Adrenal gland (tissue), 12 donors: ENCODE measurements around the gene NCKAP5. TPM values are rescaled to one million over a fixed set of nuclear protein-coding genes. Genes with fewer than 3 reads are reported as not detected.

Experiments used
- DNase-seq, 7 donors: peaks; one replicate each; pipeline ENCODE4 v3.0.0-alpha.2; 2019 to 2020
- H3K27ac ChIP-seq, 5 donors: fragments of 200-600 bp; sonication (generic) in 4 of 5; 1 replicate in 3 of 5; 2 replicates in 2 of 5; pipeline versions ENCODE4 v1.5.1 to v1.8.0; 2016 to 2020; ENCODE audit warnings: mild to moderate bottlenecking in 1 of 5
- H3K27me3 ChIP-seq: fragments of 200-600 bp; 2 replicates; pipeline ENCODE4 v1.8.0; 2021
- H3K36me3 ChIP-seq, 2 donors: fragments of 200-600 bp; replicated peaks in 1 of 2; 1 replicate in 1 of 2; 2 replicates in 1 of 2; pipeline versions ENCODE4 v1.5.1 to v1.8.0; 2018 to 2022
- H3K4me1 ChIP-seq, 2 donors: fragments of 200-600 bp; replicated peaks in 1 of 2; 1 replicate in 1 of 2; 2 replicates in 1 of 2; pipeline versions ENCODE4 v1.5.1 to v1.8.0; 2018 to 2021
- H3K4me3 ChIP-seq, 4 donors: fragments of 200-600 bp; sonication (generic) in 3 of 4; one replicate each; pipeline ENCODE4 v1.5.1; 2016 to 2018
- H3K9me3 ChIP-seq, 3 donors: fragments of 200-600 bp; sonication (generic) in 1 of 3; replicated peaks in 1 of 3; 1 replicate in 2 of 3; 2 replicates in 1 of 3; pipeline versions ENCODE4 v1.5.1 to v1.8.0; 2016 to 2021
- POLR2A ChIP-seq, 2 donors: fragments of 450-650 bp; IDR thresholded peaks; one replicate each; pipeline ENCODE4 v1.6.1; 2017; ENCODE audit warnings: antibody characterized with exemption in 2 of 2, mild to moderate bottlenecking in 2 of 2, moderate library complexity in 1 of 2
- WGBS, 4 donors: extraction: QIAGEN DNeasy Blood & Tissue Kit in 2 of 4; methylation state at CpG; one replicate each; pipeline versions ENCODE4 v1.1.5 to v1.1.7; 2013 to 2017; 5-methylcytosine and 5-hydroxymethylcytosine counted together
- intact Hi-C, 2 donors: fragments of 100-400 bp; cut with DNase I; formaldehyde crosslinking; loops; one replicate each; pipeline versions ENCODE4 v1.14.1 to v1.15.0; 2022 to 2023
- polyA plus RNA-seq, 3 donors: library from polyadenylated mRNA; stranded (reverse); fragments of 200-250 nt in 2 of 3; fragments of 350-450 nt in 1 of 3; fragmentation: Illumina TruSeq in 1 of 3; extraction: RNeasy Lipid Tissue Mini Kit (QIAGEN cat#74804) in 1 of 3; gene quantifications; one replicate each; pipeline ENCODE4 v1.2.3, GENCODE V29; 2013 to 2014
- total RNA-seq, 9 donors: library from RNA; depleted of rRNA in 4 of 9; stranded (reverse); fragments of >200 nt in 4 of 9; fragments of 120-200 nt in 1 of 9; fragmentation: NEBNext Ultra II Directional in 1 of 9; extraction: Animal tissue kit (Norgen Biotek cat#: 25700) in 1 of 9; gene quantifications; one replicate each; pipeline versions ENCODE4 v1.1.0 to v1.2.4, GENCODE V29; 2013 to 2023
- TF ChIP-seq, protein P1 (sequence below), 6 experiments: fragments of 450-650 bp in 4 of 6; fragments of 200-600 bp in 2 of 6; sonication (generic) in 1 of 6; IDR thresholded peaks; 1 replicate in 5 of 6; 2 replicates in 1 of 6; pipeline versions ENCODE4 v1.5.1 to v1.8.0; 2016 to 2021; ENCODE audit warnings: antibody characterized with exemption in 6 of 6, mild to moderate bottlenecking in 2 of 6, moderate library complexity in 1 of 6
- donor health status: healthy with polysubstance abuse.
- donor health status: Bipolar disorder and iron deficiency.
- donor health status: DM: yes; HTN: yes; CAD: no.
- donor health status: DM: no; HTN: no; CAD: no.
- donor health status: DM: no; HTN: no; CAD: no.
- donor health status: DM: yes; HTN: yes; CAD: no.

The NCKAP5 gene
- total and polyA plus RNA-seq, 12 donors, result 0.06 to 3.1 (median 1.1) TPM

GRCh38 chr2:133271105-133271504 lies 297.2 kb downstream of the NCKAP5 start:
- TF ChIP-seq POLR2A (IDR thresholded peaks at IDR 0.05), result no peak
- TF ChIP-seq, protein P1, sequence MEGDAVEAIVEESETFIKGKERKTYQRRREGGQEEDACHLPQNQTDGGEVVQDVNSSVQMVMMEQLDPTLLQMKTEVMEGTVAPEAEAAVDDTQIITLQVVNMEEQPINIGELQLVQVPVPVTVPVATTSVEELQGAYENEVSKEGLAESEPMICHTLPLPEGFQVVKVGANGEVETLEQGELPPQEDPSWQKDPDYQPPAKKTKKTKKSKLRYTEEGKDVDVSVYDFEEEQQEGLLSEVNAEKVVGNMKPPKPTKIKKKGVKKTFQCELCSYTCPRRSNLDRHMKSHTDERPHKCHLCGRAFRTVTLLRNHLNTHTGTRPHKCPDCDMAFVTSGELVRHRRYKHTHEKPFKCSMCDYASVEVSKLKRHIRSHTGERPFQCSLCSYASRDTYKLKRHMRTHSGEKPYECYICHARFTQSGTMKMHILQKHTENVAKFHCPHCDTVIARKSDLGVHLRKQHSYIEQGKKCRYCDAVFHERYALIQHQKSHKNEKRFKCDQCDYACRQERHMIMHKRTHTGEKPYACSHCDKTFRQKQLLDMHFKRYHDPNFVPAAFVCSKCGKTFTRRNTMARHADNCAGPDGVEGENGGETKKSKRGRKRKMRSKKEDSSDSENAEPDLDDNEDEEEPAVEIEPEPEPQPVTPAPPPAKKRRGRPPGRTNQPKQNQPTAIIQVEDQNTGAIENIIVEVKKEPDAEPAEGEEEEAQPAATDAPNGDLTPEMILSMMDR (IDR thresholded peaks at IDR 0.05), result no peak
- Histone ChIP-seq H3K27me3 (no peaks in the 10 kb centered on the region), H3K27ac (no peak overlapping the region), H3K4me1 (no peaks in the 10 kb centered on the region), H3K9me3 (no peaks in the 10 kb centered on the region), H3K4me3 (no peak overlapping the region), H3K36me3 (no peaks in the 10 kb centered on the region)
- DNase-seq, result no peak
- intact Hi-C loops, result no loop called here
- 65 to 82% (median 78%) methylated on average over 4 of the region's 4 CpGs for WGBS, 4 donors

DNA sequence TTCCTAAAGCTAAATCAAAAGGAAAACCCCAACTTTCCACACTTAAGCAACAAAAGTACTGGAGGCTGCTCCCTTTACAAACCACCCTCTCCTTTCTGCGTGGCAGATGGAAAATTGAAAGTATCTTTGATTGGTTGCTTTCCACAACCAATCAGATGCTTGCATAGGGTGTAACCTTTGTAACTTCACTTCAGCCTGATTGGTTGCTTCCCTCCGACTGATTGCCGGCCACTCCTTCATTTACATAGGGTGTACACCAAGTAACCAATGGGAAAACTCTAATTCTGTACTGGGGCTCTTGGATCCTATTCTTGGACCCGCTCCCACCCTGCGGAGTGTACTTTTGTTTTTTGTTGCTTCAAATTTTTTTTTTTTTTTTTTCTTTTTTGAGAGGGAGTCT lies 297.7 kb downstream of the NCKAP5 start:
- TF ChIP-seq, protein P1 (IDR thresholded peaks at IDR 0.05), result no peak
- TF ChIP-seq POLR2A (IDR thresholded peaks at IDR 0.05), result no peak
- 90 to 93% (median 92%) methylated on average over 5 of the region's 5 CpGs for WGBS, 4 donors
- Histone ChIP-seq H3K27ac (no peak overlapping the region), H3K9me3 (no peaks in the 10 kb centered on the region), H3K27me3 (no peaks in the 10 kb centered on the region), H3K4me3 (no peak overlapping the region), H3K36me3 (no peaks in the 10 kb centered on the region), H3K4me1 (peaks cover 0 to 1% of the 10 kb centered on the region in 2 donors)
- no peak for DNase-seq
- intact Hi-C loops, result no loop called here

DNA sequence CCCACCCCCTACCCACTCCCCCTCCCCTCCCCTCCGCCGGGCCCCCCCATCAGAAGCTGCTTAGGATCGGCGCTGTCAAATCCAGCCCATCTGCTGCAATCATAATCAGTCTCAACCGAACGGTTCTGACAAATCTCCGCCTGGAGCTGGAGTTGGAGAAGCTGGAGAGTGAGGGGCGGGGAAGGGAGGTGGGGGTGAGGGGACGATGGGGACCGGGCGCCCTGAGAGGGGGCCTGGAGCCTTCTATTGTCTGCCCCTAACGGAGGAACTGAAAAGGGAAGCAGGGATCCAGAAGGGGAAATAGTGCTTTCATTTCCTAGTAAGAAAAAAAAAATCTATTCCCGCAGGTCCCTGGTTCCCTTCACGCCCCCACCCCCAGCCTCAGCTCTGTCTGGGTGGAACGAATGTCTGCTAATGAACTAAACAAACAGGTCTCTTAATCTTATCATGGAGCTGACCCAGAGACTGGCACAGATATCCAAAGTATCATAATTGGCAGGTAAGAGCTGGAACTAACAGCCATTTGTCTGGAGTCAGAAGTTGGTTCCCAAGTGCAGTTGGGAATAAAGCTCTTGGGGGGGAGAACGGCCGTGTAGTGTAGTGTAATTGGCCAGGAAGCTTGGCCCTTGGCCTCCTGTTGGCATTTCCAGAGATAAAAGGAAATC lies 301.2 kb downstream of the NCKAP5 start:
- Histone ChIP-seq H3K4me1 (peaks cover 0 to 3% of the 10 kb centered on the region in 2 donors), H3K27me3 (no peaks in the 10 kb centered on the region), H3K4me3 (peak overlapping the region in 2 of 4 donors; percentile 37 to 58), H3K36me3 (no peaks in the 10 kb centered on the region), H3K27ac (peak overlapping the region in 1 of 5 donors; percentile 43), H3K9me3 (no peaks in the 10 kb centered on the region)
- WGBS, 4 donors, result 1% methylated on average over 10 to 17 of the region's 17 CpGs
- DNase-seq, result no peak
- TF ChIP-seq POLR2A (IDR thresholded peaks at IDR 0.05), result no peak
- TF ChIP-seq, protein P1 (IDR thresholded peaks at IDR 0.05), result no peak
- intact Hi-C loops, result no loop called here

GRCh38 chr2:133266041-133266925 lies 302.0 kb downstream of the NCKAP5 start:
- Histone ChIP-seq H3K9me3 (no peaks in the 10 kb centered on the region), H3K4me1 (peaks cover 0 to 3% of the 10 kb centered on the region in 2 donors), H3K4me3 (peak overlapping the region in 2 of 4 donors; percentile 37 to 58), H3K36me3 (no peaks in the 10 kb centered on the region), H3K27me3 (no peaks in the 10 kb centered on the region), H3K27ac (peak overlapping the region in 2 of 5 donors; percentile 41 to 54)
- TF ChIP-seq, protein P1 (IDR thresholded peaks at IDR 0.05), result no peak
- TF ChIP-seq POLR2A (IDR thresholded peaks at IDR 0.05), result no peak
- DNase-seq, result peak in 3 of 7 donors; percentile 17 to 30 (median 18)
- 0 to 3% (median 2%) methylated on average over 10 to 68 of the region's 68 CpGs for WGBS, 4 donors
- intact Hi-C loops, result no loop called here
